Loucy (cell line): ENCODE data around the gene HHATL.

Experiments
- EZH2phosphoT487 ChIP-seq: fragments of 200-600 bp; IDR thresholded peaks from 2 replicates; pipeline ENCODE4 v1.6.1; 2018; ENCODE audit warnings: antibody characterized with exemption, mild to moderate bottlenecking, moderate library complexity, borderline replicate concordance
- TF ChIP-seq, protein P1 (sequence below): fragments of 200-600 bp; sonication (generic); conservative IDR thresholded peaks from 2 replicates; pipeline ENCODE4 v1.5.1; 2014; ENCODE audit warnings: mild to moderate bottlenecking, antibody characterized with exemption, low read length

DNA sequence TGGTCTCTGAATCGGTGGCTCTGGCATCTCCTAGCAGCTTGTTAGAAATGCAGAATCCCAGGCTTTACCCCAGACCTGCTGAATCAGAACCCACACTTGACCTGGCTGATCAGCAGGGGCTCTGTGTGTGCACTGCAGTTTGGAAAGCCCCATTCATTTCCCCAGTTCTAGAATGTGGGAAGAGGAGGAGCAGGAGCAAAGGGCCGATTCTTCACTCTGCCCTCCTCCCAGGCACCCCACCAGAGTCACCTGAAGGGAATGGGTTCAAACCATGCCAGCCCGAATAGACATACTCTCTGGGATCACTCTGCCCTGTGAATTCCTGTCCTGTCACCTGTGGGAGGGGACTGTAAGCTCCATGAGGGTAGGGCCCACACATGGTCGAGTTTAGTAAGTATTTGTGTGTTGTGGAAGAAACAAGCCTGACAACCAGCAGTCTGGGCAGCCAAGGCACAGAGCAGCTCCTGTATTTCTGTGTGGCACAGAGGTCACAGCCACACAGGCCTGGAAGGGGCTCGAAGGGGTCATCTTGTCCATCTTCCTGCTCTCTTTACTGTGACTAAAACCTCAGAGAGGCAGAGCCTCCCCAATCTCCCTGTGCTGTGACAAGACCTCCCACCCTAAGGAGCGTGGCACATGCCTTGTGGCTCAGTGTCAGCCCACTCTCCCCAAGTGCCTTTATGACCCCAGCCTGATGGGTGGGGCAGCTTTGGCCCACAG is 29.0 kb upstream of the HHATL start:
- TF ChIP-seq, protein P1, sequence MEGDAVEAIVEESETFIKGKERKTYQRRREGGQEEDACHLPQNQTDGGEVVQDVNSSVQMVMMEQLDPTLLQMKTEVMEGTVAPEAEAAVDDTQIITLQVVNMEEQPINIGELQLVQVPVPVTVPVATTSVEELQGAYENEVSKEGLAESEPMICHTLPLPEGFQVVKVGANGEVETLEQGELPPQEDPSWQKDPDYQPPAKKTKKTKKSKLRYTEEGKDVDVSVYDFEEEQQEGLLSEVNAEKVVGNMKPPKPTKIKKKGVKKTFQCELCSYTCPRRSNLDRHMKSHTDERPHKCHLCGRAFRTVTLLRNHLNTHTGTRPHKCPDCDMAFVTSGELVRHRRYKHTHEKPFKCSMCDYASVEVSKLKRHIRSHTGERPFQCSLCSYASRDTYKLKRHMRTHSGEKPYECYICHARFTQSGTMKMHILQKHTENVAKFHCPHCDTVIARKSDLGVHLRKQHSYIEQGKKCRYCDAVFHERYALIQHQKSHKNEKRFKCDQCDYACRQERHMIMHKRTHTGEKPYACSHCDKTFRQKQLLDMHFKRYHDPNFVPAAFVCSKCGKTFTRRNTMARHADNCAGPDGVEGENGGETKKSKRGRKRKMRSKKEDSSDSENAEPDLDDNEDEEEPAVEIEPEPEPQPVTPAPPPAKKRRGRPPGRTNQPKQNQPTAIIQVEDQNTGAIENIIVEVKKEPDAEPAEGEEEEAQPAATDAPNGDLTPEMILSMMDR: no peak
- TF ChIP-seq EZH2phosphoT487: no peak
